SU-DHL-6 (cell line): ENCODE measurements around the gene NCF4.

Experiments used
- H2AFZ ChIP-seq: fragments of 200-600 bp; sonication (generic); 2 replicates; pipeline ENCODE4 v1.6.1; 2014; ENCODE audit warnings: low read depth, mild to moderate bottlenecking, moderate library complexity, mixed read lengths, antibody characterized with exemption, low read length; ENCODE audit not compliant: severe bottlenecking
- H3F3A ChIP-seq: fragments of 200-600 bp; shearing (Covaris generic); 2 replicates; pipeline ENCODE4 v1.6.0; 2016; ENCODE audit warnings: antibody characterized with exemption, mild to moderate bottlenecking; ENCODE audit not compliant: insufficient read depth
- H3K27ac ChIP-seq: fragments of 200-600 bp; sonication (generic); 2 replicates; pipeline ENCODE4 v1.5.1; 2016; ENCODE audit warnings: low read depth, mild to moderate bottlenecking, low read length, moderate library complexity, mixed read lengths
- H3K27me3 ChIP-seq: fragments of 200-600 bp; sonication (generic), shearing (Covaris generic); 2 replicates; pipeline ENCODE4 v1.6.0; 2014; ENCODE audit warnings: mild to moderate bottlenecking, low read length
- H3K36me3 ChIP-seq: fragments of 200-600 bp; sonication (generic); 2 replicates; pipeline ENCODE4 v1.6.1; 2014; ENCODE audit warnings: mild to moderate bottlenecking, low read length, mixed read lengths
- H3K4me2 ChIP-seq: fragments of 300-600, 200-600 bp; shearing (Covaris generic), sonication (generic); 2 replicates; pipeline ENCODE4 v1.6.0; 2014; ENCODE audit warnings: low read length, low read depth, mild to moderate bottlenecking; ENCODE audit not compliant: poor library complexity, severe bottlenecking
- H3K4me3 ChIP-seq: fragments of 200-600 bp; sonication (generic); 2 replicates; pipeline ENCODE4 v1.5.1; 2014; ENCODE audit warnings: antibody characterized with exemption, low read length, mild to moderate bottlenecking, mixed read lengths; ENCODE audit not compliant: insufficient read depth, poor library complexity, severe bottlenecking
- H3K79me2 ChIP-seq: fragments of 200-600 bp; sonication (generic); 2 replicates; pipeline ENCODE4 v1.6.1; 2014; ENCODE audit warnings: mild to moderate bottlenecking, low read length, moderate library complexity; ENCODE audit not compliant: insufficient read depth
- H3K9ac ChIP-seq: fragments of 200-600 bp; sonication (generic); 2 replicates; pipeline ENCODE4 v1.7.0; 2014; ENCODE audit warnings: mild to moderate bottlenecking, low read length
- H3K9me2 ChIP-seq: fragments of 200-600 bp; sonication (generic); replicated peaks from 2 replicates; pipeline ENCODE4 v1.6.1; 2014; ENCODE audit warnings: low read length; ENCODE audit not compliant: insufficient read depth
- H3K9me3 ChIP-seq: fragments of 200-600 bp; sonication (generic); 2 replicates; pipeline ENCODE4 v1.6.1; 2014; ENCODE audit warnings: low read length, mixed read lengths; ENCODE audit not compliant: insufficient read depth
- H4K20me1 ChIP-seq: fragments of 200-600 bp; sonication (generic); 2 replicates; pipeline ENCODE4 v1.6.1; 2014; ENCODE audit warnings: low read depth, mild to moderate bottlenecking, antibody characterized with exemption, low read length, moderate library complexity, mixed read lengths
- EZH2phosphoT487 ChIP-seq: fragments of 200-600 bp; sonication (generic), shearing (Covaris generic); conservative IDR thresholded peaks from 2 replicates; pipeline ENCODE4 v1.6.1; 2018; ENCODE audit warnings: mild to moderate bottlenecking, antibody characterized with exemption, low read length, moderate library complexity, mixed read lengths
- TF ChIP-seq, protein P1 (sequence below): fragments of 200-600 bp; sonication (generic); IDR thresholded peaks from one replicate; pipeline ENCODE4 v1.5.1; 2017; ENCODE audit warnings: antibody characterized with exemption, mild to moderate bottlenecking, low read length, moderate library complexity; ENCODE audit not compliant: insufficient read depth, poor library complexity, severe bottlenecking

Gene NCF4

DNA sequence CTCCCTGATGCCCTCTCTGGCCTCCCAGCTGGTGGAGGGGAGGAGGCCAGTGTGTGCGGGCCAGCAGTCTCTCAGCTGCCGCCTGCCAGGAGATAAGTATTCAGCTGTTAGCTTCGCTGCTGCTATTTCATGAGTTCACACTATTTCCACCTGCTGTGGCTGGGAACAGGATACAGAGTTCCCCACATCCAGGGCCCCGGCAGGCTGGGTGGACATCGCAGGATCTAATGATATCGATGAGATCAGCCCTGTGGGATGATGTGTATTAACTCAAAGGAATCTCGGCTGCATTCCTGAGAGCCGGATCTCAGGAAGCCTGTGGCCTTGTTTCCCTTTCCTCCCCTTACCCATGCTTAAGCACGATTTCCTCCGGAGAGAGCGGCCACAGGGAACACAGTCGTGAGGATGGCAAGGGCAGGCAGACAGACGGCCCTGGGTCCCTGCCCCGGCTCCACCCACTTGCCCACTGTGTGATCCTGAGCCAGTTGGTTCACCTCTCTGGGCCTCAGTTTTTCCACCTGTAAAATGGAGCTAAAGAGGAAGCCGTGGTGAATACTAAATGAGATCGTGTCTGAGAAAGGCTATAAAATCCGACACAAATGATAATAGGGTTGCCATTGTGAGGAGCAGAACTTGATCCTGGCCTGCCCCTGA lies 37.5 kb upstream of the NCF4 start:
- no peak overlapping the region for H2AFZ ChIP-seq
- H3K9me2 ChIP-seq, result no peaks in the 10 kb centered on the region
- H3K27me3 ChIP-seq, result no peaks in the 10 kb centered on the region
- no peaks in the 10 kb centered on the region for H3K9me3 ChIP-seq
- H3K27ac ChIP-seq, result no peak overlapping the region
- TF ChIP-seq EZH2phosphoT487, result no peak
- TF ChIP-seq, protein P1, sequence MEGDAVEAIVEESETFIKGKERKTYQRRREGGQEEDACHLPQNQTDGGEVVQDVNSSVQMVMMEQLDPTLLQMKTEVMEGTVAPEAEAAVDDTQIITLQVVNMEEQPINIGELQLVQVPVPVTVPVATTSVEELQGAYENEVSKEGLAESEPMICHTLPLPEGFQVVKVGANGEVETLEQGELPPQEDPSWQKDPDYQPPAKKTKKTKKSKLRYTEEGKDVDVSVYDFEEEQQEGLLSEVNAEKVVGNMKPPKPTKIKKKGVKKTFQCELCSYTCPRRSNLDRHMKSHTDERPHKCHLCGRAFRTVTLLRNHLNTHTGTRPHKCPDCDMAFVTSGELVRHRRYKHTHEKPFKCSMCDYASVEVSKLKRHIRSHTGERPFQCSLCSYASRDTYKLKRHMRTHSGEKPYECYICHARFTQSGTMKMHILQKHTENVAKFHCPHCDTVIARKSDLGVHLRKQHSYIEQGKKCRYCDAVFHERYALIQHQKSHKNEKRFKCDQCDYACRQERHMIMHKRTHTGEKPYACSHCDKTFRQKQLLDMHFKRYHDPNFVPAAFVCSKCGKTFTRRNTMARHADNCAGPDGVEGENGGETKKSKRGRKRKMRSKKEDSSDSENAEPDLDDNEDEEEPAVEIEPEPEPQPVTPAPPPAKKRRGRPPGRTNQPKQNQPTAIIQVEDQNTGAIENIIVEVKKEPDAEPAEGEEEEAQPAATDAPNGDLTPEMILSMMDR, result no peak
- no peaks in the 10 kb centered on the region for H3K36me3 ChIP-seq
- H4K20me1 ChIP-seq, result no peaks in the 10 kb centered on the region
- H3K4me3 ChIP-seq, result no peak overlapping the region
- no peak overlapping the region for H3K4me2 ChIP-seq
- no peak overlapping the region for H3K9ac ChIP-seq
- H3F3A ChIP-seq, result no peaks in the 10 kb centered on the region
- H3K79me2 ChIP-seq, result no peaks in the 10 kb centered on the region

DNA sequence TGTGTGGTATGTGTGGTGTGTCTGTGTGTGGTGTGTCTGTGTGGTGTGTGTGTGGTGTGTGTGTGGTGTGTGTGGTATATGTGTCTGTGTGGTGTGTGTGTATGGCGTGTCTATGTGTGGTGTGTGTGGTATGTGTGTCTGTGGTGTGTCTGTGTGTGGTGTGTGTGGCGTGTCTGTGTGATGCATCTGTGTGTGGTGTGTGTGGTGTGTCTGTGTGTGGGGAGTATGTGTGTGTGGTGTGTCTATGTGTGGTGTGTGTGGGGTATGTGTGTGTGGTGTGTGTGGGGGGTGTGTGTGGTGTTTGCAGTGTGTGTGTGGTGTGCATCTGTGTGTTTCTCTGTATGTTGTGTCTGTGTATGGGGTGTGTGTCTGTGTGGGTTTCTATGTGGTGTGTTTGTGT lies 36.2 kb upstream of the NCF4 start:
- H3K79me2 ChIP-seq, result no peaks in the 10 kb centered on the region
- H3K4me2 ChIP-seq, result no peak overlapping the region
- H3K9me3 ChIP-seq, result no peaks in the 10 kb centered on the region
- H3K9ac ChIP-seq, result no peak overlapping the region
- H3F3A ChIP-seq, result no peaks in the 10 kb centered on the region
- no peaks in the 10 kb centered on the region for H3K9me2 ChIP-seq
- H3K4me3 ChIP-seq, result no peak overlapping the region
- no peak overlapping the region for H3K27ac ChIP-seq
- no peaks in the 10 kb centered on the region for H3K36me3 ChIP-seq
- no peaks in the 10 kb centered on the region for H3K27me3 ChIP-seq
- no peak for TF ChIP-seq EZH2phosphoT487
- TF ChIP-seq, protein P1, result no peak
- no peak overlapping the region for H2AFZ ChIP-seq
- no peaks in the 10 kb centered on the region for H4K20me1 ChIP-seq

DNA sequence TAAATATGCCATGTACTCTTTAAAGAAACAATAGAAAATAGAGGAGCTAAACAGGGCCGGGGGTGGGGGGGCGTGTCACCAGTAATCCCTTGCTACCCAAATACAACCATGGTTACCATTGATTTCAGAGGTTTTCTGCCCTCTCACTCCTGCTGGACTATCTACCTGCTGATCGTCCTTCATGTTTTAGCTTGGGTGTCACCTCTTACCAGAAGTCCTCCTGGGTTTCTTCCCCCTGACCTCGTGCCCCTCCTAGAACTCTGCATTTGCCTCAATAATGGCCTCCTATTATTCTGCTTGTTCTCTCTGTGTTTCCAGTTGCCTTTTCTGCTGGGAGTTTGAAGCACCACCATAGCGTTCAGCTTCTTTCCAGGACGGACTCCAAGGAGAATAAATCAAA lies 34.5 kb upstream of the NCF4 start:
- no peaks in the 10 kb centered on the region for H3F3A ChIP-seq
- no peak overlapping the region for H3K27ac ChIP-seq
- H3K36me3 ChIP-seq, result no peaks in the 10 kb centered on the region
- H3K9ac ChIP-seq, result no peak overlapping the region
- H4K20me1 ChIP-seq, result no peaks in the 10 kb centered on the region
- TF ChIP-seq EZH2phosphoT487, result no peak
- TF ChIP-seq, protein P1, result no peak
- no peaks in the 10 kb centered on the region for H3K9me2 ChIP-seq
- H3K9me3 ChIP-seq, result no peaks in the 10 kb centered on the region
- no peak overlapping the region for H3K4me3 ChIP-seq
- H3K4me2 ChIP-seq, result no peak overlapping the region
- H3K27me3 ChIP-seq, result no peaks in the 10 kb centered on the region
- no peak overlapping the region for H2AFZ ChIP-seq
- H3K79me2 ChIP-seq, result no peaks in the 10 kb centered on the region
